HEK293 (cell line): ENCODE measurements around the gene STK24.

ENCODE experiments used
- CTCF ChIA-PET: fragments of 350-600 bp; formaldehyde crosslinking; extraction: SDS; loops from one replicate; lab custom pipeline; 2021; ENCODE audit warnings: antibody characterized with exemption; lab: Yijun Ruan, JAX
- POLR2A ChIA-PET: fragments of 300-600 bp; formaldehyde crosslinking; extraction: SDS; loops from one replicate; lab custom pipeline; 2020; ENCODE audit warnings: antibody characterized with exemption, inconsistent platforms; lab: Yijun Ruan, JAX
- H3K27ac ChIP-seq: fragments of 200-500 bp; sonication (Bioruptor generic); 2 replicates; pipeline ENCODE4 v1.5.1; 2014; ENCODE audit warnings: low read depth, low read length, control low read depth, inconsistent platforms; ENCODE audit errors: extremely low read depth
- H3K36me3 ChIP-seq, 2 experiments: fragments of 200-500 bp in 1 of 2; sonication (Bioruptor generic) in 1 of 2; 1 replicate in 1 of 2; 2 replicates in 1 of 2; pipeline ENCODE4 v1.5.1; 2014 to 2017; ENCODE audit warnings: inconsistent platforms in 2 of 2, low read length in 2 of 2; ENCODE audit not compliant: control insufficient read depth in 2 of 2, insufficient read depth in 1 of 2
- H3K4me1 ChIP-seq: fragments of 200-500 bp; sonication (Bioruptor generic); 2 replicates; pipeline ENCODE4 v1.5.1; 2014; ENCODE audit warnings: mild to moderate bottlenecking, low read length, inconsistent platforms; ENCODE audit not compliant: control insufficient read depth, insufficient read depth
- H3K4me3 ChIP-seq: 2 replicates; pipeline ENCODE4 v1.5.1; 2011; ENCODE audit warnings: low read depth, mild to moderate bottlenecking, control low read depth, low read length, moderate library complexity
- H3K9me3 ChIP-seq: fragments of 200-500 bp; sonication (Bioruptor generic); 2 replicates; pipeline ENCODE4 v1.5.1; 2014; ENCODE audit warnings: low read depth, low read length, inconsistent platforms; ENCODE audit not compliant: control insufficient read depth, insufficient read depth
- GLIS1 ChIP-seq: fragments of 450-650 bp; formaldehyde crosslinking; IDR thresholded peaks from 2 replicates; pipeline ENCODE4 v1.5.1; 2016; ENCODE audit warnings: missing biosample characterization, missing genetic modification characterization
- HOXA7 ChIP-seq: sonication (generic); formaldehyde crosslinking; IDR thresholded peaks from 2 replicates; pipeline ENCODE4 v1.8.1; 2022; ENCODE audit warnings: missing genetic modification reagents, borderline replicate concordance
- INSM2 ChIP-seq: fragments of 450-650 bp; formaldehyde crosslinking; IDR thresholded peaks from 2 replicates; pipeline ENCODE4 v1.5.1; 2016; ENCODE audit warnings: missing biosample characterization, missing genetic modification characterization
- KLF7 ChIP-seq: fragments of 450-650 bp; formaldehyde crosslinking; IDR thresholded peaks from 2 replicates; pipeline ENCODE4 v1.5.1; 2016; ENCODE audit warnings: missing biosample characterization, missing genetic modification characterization, borderline replicate concordance
- SP3 ChIP-seq: fragments of 450-650 bp; formaldehyde crosslinking; IDR thresholded peaks from 2 replicates; pipeline ENCODE4 v1.5.1; 2016; ENCODE audit warnings: missing biosample characterization, missing genetic modification characterization
- YY2 ChIP-seq: fragments of 450-650 bp; formaldehyde crosslinking; IDR thresholded peaks from 2 replicates; pipeline ENCODE4 v1.5.1; 2016; ENCODE audit warnings: missing biosample characterization, missing genetic modification characterization
- ZBTB8A ChIP-seq: fragments of 450-650 bp; formaldehyde crosslinking; IDR thresholded peaks from 2 replicates; pipeline ENCODE4 v1.5.1; 2016; ENCODE audit warnings: missing biosample characterization, missing genetic modification characterization
- ZNF174 ChIP-seq: fragments of 450-650 bp; formaldehyde crosslinking; IDR thresholded peaks from 2 replicates; pipeline ENCODE4 v1.5.0; 2017; ENCODE audit warnings: missing biosample characterization, mild to moderate bottlenecking, missing genetic modification characterization
- ZNF2 ChIP-seq: fragments of 450-650 bp; formaldehyde crosslinking; IDR thresholded peaks from 2 replicates; pipeline ENCODE4 v1.5.1; 2016; ENCODE audit warnings: missing biosample characterization, missing genetic modification characterization
- ZNF335 ChIP-seq: fragments of 450-650 bp; formaldehyde crosslinking; conservative IDR thresholded peaks from 2 replicates; pipeline ENCODE4 v1.5.1; 2016; ENCODE audit warnings: missing biosample characterization, missing genetic modification characterization
- ZNF426 ChIP-seq: fragments of 450-650 bp; formaldehyde crosslinking; IDR thresholded peaks from 2 replicates; pipeline ENCODE4 v1.5.1; 2017; ENCODE audit warnings: missing biosample characterization, missing genetic modification characterization, mild to moderate bottlenecking, inconsistent platforms, moderate library complexity
- ZNF518A ChIP-seq: fragments of 450-650 bp; formaldehyde crosslinking; conservative IDR thresholded peaks from 2 replicates; pipeline ENCODE4 v1.5.1; 2016; ENCODE audit warnings: low read depth, missing biosample characterization, missing genetic modification characterization
- ZNF580 ChIP-seq: fragments of 450-650 bp; formaldehyde crosslinking; IDR thresholded peaks from 2 replicates; pipeline ENCODE4 v1.5.1; 2016; ENCODE audit warnings: missing biosample characterization, missing genetic modification characterization
- ZNF621 ChIP-seq: fragments of 450-650 bp; formaldehyde crosslinking; IDR thresholded peaks from 2 replicates; pipeline ENCODE4 v1.5.1; 2017; ENCODE audit warnings: missing biosample characterization, missing genetic modification characterization
- ZNF658 ChIP-seq: fragments of 450-650 bp; formaldehyde crosslinking; IDR thresholded peaks from 2 replicates; pipeline ENCODE4; 2016; ENCODE audit warnings: missing biosample characterization, missing genetic modification characterization
- ZNF707 ChIP-seq: fragments of 450-650 bp; formaldehyde crosslinking; IDR thresholded peaks from 2 replicates; pipeline ENCODE4 v1.5.1; 2016; ENCODE audit warnings: missing biosample characterization, missing genetic modification characterization
- ZNF76 ChIP-seq: fragments of 450-650 bp; formaldehyde crosslinking; IDR thresholded peaks from 2 replicates; pipeline ENCODE4; 2016; ENCODE audit warnings: low read depth, missing biosample characterization, missing genetic modification characterization, borderline replicate concordance
- ZNF830 ChIP-seq: fragments of 450-650 bp; IDR thresholded peaks from 2 replicates; pipeline ENCODE4 v1.5.0; 2018; ENCODE audit warnings: missing biosample characterization, missing genetic modification characterization, low read depth, mild to moderate bottlenecking, moderate library complexity
- ZNF843 ChIP-seq: fragments of 450-650 bp; formaldehyde crosslinking; IDR thresholded peaks from 2 replicates; pipeline ENCODE4 v1.5.1; 2016; ENCODE audit warnings: missing biosample characterization, missing genetic modification characterization
- ZSCAN30 ChIP-seq: fragments of 450-650 bp; IDR thresholded peaks from 2 replicates; pipeline ENCODE4 v1.5.1; 2018; ENCODE audit warnings: missing biosample characterization, mild to moderate bottlenecking, missing genetic modification characterization, moderate library complexity

The STK24 gene

GRCh38 chr13:98613591-98613990 is 36.7 kb upstream of the STK24 start:
- Histone ChIP-seq H3K4me1 (no peaks in the 10 kb centered on the region), H3K27ac (no peak overlapping the region), H3K9me3 (no peaks in the 10 kb centered on the region), H3K36me3 (no peaks in the 10 kb centered on the region), H3K4me3 (no peak overlapping the region)
- CTCF ChIA-PET: no interaction called here
- POLR2A ChIA-PET: no interaction called here
- TF ChIP-seq KLF7 (tag by site-specific recombination): no peak
- TF ChIP-seq, all 188 proteins: peak for 0

- Histone ChIP-seq H3K27ac (no peak overlapping the region), H3K4me3 (no peak overlapping the region), H3K9me3 (no peaks in the 10 kb centered on the region), H3K36me3 (no peaks in the 10 kb centered on the region), H3K4me1 (no peaks in the 10 kb centered on the region)
- ChIA-PET POLR2A (no interaction called here), CTCF (no interaction called here)
- TF ChIP-seq HOXA7 (no peak), ZNF843 (tag by site-specific recombination) (no peak), ZSCAN30 (tag by site-specific recombination) (no peak), ZNF830 (no peak), ZBTB8A (no peak), ZNF76 (tag by site-specific recombination) (no peak), GLIS1 (tag by site-specific recombination) (no peak), ZNF518A (tag by site-specific recombination) (no peak), ZNF174 (no peak), YY2 (no peak), SP3 (tag by site-specific recombination) (no peak), ZNF426 (tag by site-specific recombination) (no peak), ZNF707 (tag by site-specific recombination) (no peak), ZNF580 (no peak), ZNF658 (tag by site-specific recombination) (no peak), ZNF621 (tag by site-specific recombination) (no peak), ZNF2 (tag by site-specific recombination) (no peak), ZNF335 (no peak), INSM2 (tag by site-specific recombination) (no peak)
Measured at GRCh38 chr13:98609756-98610155, 32.8 kb upstream of the STK24 start.
